ENCODE measurements around the gene ICA1.

- no peak for TF ChIP-seq CTCF (IDR thresholded peaks at IDR 0.05)
- no peak for TF ChIP-seq POLR2A (IDR thresholded peaks at IDR 0.05)
- no peak for TF ChIP-seq POLR2AphosphoS5 (IDR thresholded peaks at IDR 0.05)
Measured at GRCh38 chr7:8119262-8119661, 142.7 kb downstream of the ICA1 start.
